ENCODE data around the gene TRIM8. TPM values are rescaled to one million over a fixed set of nuclear protein-coding genes. Genes with fewer than 3 reads are reported as not detected.

TRIM8 gene
- total RNA-seq, 2 experiments from 2014 or later: 39.5 to 39.8 TPM

DNA sequence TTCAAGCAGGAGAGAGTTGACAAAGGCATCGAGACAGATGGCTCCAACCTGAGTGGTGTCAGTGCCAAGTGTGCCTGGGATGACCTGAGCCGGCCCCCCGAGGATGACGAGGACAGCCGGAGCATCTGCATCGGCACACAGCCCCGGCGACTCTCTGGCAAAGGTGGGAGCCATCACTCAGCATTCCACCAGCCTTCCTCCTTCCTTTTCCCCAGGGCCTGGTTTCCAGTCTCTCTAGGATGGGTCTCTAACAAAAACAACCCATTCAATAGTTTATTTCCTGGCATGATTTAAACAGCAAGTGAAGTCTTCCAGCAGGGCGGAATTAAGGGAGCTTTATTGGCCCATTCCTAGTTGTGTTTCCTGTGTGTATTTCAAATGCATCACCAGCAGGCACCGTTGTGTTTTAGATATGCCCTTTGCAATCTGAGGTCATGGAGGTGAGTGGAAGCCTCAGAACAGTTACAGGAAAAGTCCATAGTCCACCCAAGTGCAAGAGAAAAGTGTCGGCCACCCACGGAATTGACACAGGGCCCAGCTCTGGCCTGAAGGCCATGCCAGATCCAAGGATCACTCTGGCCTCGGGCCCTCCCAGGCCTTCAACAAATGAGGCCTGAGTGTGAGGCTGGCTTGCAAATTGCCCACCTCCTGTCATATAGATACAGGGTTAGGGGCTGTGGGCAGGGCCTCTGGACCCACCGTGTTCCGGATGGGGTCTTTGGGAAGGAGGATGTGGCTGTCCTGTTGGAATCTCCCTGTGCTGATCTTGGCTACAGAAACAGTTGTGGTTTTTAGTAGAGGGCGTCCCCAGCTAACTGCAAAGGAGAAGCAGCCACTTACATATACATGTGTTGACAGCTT is 46.9 kb upstream of the TRIM8 start:
- Mint-ChIP-seq H3K4me3 (no peak overlapping the region), H3K36me3 (ENCODE audit: low read depth) (peaks cover 5% of the 10 kb centered on the region), H3K27me3 (no peaks in the 10 kb centered on the region), H3K4me1 (ENCODE audit: low read depth) (no peaks in the 10 kb centered on the region), H3K27ac (no peak overlapping the region), H3K9me3 (no peaks in the 10 kb centered on the region)
- ATAC-seq: no peak
- ChIA-PET POLR2A (interaction anchor here (1.1 kb wide), 1 partner anchor 14 kb away, joined by 3 read pairs; no protein-coding TSS in a partner anchor), CTCF (interaction anchor here (0.7 to 5.1 kb wide), 7 partner anchors 11 to 368 kb away, joined by 3 to 29 read pairs (median 3); no protein-coding TSS in a partner anchor)
- TF ChIP-seq, protein P1, sequence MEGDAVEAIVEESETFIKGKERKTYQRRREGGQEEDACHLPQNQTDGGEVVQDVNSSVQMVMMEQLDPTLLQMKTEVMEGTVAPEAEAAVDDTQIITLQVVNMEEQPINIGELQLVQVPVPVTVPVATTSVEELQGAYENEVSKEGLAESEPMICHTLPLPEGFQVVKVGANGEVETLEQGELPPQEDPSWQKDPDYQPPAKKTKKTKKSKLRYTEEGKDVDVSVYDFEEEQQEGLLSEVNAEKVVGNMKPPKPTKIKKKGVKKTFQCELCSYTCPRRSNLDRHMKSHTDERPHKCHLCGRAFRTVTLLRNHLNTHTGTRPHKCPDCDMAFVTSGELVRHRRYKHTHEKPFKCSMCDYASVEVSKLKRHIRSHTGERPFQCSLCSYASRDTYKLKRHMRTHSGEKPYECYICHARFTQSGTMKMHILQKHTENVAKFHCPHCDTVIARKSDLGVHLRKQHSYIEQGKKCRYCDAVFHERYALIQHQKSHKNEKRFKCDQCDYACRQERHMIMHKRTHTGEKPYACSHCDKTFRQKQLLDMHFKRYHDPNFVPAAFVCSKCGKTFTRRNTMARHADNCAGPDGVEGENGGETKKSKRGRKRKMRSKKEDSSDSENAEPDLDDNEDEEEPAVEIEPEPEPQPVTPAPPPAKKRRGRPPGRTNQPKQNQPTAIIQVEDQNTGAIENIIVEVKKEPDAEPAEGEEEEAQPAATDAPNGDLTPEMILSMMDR (IDR thresholded peaks at IDR 0.05): no peak
- no peak for DNase-seq
- intact Hi-C loops (cut with micrococcal nuclease): loop anchor here (5.0 kb wide), 1 partner anchor 95 kb away; the partner anchor contains the start of genes ACTR1A and SUFU

DNA sequence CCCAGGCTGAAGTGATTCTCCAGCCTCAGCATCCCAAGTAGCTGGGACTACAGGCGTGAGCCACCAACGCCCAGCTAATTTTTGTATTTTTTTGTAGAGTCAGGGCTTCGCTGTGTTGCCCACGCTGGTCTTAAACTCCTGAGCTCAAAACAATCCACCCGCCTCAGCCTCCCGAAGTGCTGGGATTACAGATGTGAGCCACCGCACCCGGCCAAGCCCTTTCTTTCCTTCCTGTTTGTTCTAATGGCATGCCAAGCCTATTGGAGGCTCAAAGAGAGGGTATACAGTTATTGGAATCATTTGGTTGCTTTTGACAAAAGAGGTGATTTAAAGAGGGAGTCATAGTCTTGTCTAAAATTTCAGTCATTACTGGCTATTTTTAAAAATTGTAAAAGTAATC is 46.0 kb upstream of the TRIM8 start:
- CTCF ChIA-PET: interaction anchor here (0.7 to 3.3 kb wide), 3 partner anchors 12 to 155 kb away, joined by 3 to 15 read pairs (median 5); no protein-coding TSS in a partner anchor
- Mint-ChIP-seq H3K36me3 (ENCODE audit: low read depth) (peaks cover 5% of the 10 kb centered on the region), H3K27ac (no peak overlapping the region), H3K27me3 (no peaks in the 10 kb centered on the region), H3K4me1 (ENCODE audit: low read depth) (no peaks in the 10 kb centered on the region), H3K9me3 (no peaks in the 10 kb centered on the region), H3K4me3 (no peak overlapping the region)
- POLR2A ChIA-PET: interaction anchor here (1.1 kb wide), 1 partner anchor 13 kb away, joined by 3 read pairs; no protein-coding TSS in a partner anchor
- no peak for ATAC-seq
- DNase-seq: no peak
- intact Hi-C loops (cut with micrococcal nuclease): loop anchor here (5.0 kb wide), 1 partner anchor 96 kb away; the partner anchor contains the start of genes ACTR1A and SUFU
- TF ChIP-seq, protein P1 (IDR thresholded peaks at IDR 0.05): no peak

DNA sequence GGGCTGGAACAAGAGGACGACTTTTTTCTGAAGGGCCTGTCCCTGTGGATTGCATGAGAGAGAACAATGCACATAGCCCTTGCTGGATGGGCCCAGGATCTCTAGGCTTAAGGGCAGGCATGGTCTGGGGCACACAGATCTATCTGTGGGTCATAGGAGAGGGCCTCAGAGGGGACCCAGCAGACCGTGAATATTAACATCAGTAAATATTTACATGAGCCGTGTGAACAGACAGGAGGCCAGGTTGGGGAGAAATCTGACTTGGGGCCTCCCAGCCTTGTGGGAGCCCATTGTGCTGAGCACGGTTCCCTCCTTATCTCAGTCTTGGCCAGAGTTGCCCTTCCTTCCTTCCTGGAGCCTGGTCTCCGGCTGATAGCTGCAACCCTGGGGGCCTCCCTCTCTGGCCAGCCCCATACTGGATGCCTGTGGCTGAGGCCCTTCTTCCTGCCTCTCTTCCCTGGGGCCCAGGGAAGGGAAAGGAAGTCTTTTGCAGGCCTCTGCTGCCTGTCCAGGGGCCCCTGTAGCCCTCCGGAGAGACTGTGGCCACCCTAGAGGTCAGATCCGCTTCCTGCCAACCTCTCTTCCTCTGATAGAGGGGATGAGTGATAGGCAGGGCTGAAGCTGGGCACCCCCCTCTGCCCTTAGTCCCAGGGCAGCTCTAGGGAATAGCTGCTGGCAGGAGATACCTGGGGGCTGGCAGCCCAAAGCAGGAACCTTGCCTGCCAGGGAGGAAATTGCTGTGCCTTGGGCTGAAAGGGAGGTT is 44.5 kb upstream of the TRIM8 start:
- no peaks in the 10 kb centered on the region for H3K27me3 Mint-ChIP-seq
- no peak for ATAC-seq
- intact Hi-C loops (cut with micrococcal nuclease): loop anchor here (5.0 kb wide), 1 partner anchor 97 kb away; the partner anchor contains the start of genes ACTR1A and SUFU
- ChIA-PET CTCF (interaction anchor here (0.9 to 4.3 kb wide), 4 partner anchors 9 to 96 kb away, joined by 3 to 16 read pairs (median 4); partner anchors contain the start of gene SUFU), POLR2A (no interaction called here)
- H3K4me3 Mint-ChIP-seq: no peak overlapping the region
- H3K27ac Mint-ChIP-seq: no peak overlapping the region
- peaks cover 5% of the 10 kb centered on the region for H3K4me1 Mint-ChIP-seq (ENCODE audit: low read depth)
- TF ChIP-seq, protein P1 (IDR thresholded peaks at IDR 0.05): no peak
- no peak for DNase-seq
- H3K36me3 Mint-ChIP-seq (ENCODE audit: low read depth): peaks cover 5% of the 10 kb centered on the region
- H3K9me3 Mint-ChIP-seq: no peaks in the 10 kb centered on the region

DNA sequence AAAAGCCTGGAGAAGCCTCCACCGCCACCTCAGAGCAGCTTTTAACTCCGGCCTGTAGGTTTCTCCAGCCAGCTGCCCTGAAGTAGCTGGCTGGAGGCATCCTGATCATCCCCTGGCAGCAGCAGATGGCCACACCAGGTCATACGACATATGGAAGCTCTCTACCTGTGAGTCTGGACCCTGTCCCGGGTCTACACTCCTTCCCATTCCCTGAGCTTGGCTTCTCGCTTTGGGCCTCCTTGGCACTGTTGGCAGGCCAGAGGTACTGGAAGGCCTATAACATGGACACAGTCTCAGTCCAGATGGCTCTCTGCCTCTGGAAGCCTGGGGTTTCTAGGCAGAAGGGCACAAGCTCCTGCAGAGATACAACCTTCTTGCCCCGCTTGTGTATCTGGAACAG is 43.5 kb upstream of the TRIM8 start:
- peaks cover 5% of the 10 kb centered on the region for H3K4me1 Mint-ChIP-seq (ENCODE audit: low read depth)
- intact Hi-C loops (cut with micrococcal nuclease): no loop called here
- H3K36me3 Mint-ChIP-seq (ENCODE audit: low read depth): peaks cover 5% of the 10 kb centered on the region
- no peak for DNase-seq
- TF ChIP-seq, protein P1 (IDR thresholded peaks at IDR 0.05): no peak
- CTCF ChIA-PET: interaction anchor here (0.7 to 4.3 kb wide), 5 partner anchors 8 to 202 kb away, joined by 3 to 16 read pairs (median 4); partner anchors contain the start of gene SUFU
- H3K27me3 Mint-ChIP-seq: no peaks in the 10 kb centered on the region
- H3K4me3 Mint-ChIP-seq: no peak overlapping the region
- no peak overlapping the region for H3K27ac Mint-ChIP-seq
- ATAC-seq: no peak
- POLR2A ChIA-PET: interaction anchor here (0.8 kb wide), 1 partner anchor 281 kb away, joined by 4 read pairs; no protein-coding TSS in a partner anchor
- no peaks in the 10 kb centered on the region for H3K9me3 Mint-ChIP-seq
